Right lobe of liver (tissue), 4 donors: ENCODE results near the gene ADIPOR2.

Experiments used
- POLR2A ChIP-seq: fragments of 450-650 bp; IDR thresholded peaks from one replicate; pipeline ENCODE4 v1.6.1; 2017; ENCODE audit warnings: antibody characterized with exemption, mild to moderate bottlenecking
- TF ChIP-seq, protein P1 (sequence below), 4 donors: fragments of 200-600 bp in 3 of 4; fragments of 450-650 bp in 1 of 4; IDR thresholded peaks; one replicate each; pipeline versions ENCODE4 v1.5.1 to v1.8.0; 2016 to 2022; ENCODE audit warnings: antibody characterized with exemption in 4 of 4, mild to moderate bottlenecking in 2 of 4
- donor health status: DM: no; HTN: no; CAD: no.
- donor health status: DM: no; HTN: no; CAD: no.
- donor health status: DM: no; HTN: yes; CAD: no.

DNA sequence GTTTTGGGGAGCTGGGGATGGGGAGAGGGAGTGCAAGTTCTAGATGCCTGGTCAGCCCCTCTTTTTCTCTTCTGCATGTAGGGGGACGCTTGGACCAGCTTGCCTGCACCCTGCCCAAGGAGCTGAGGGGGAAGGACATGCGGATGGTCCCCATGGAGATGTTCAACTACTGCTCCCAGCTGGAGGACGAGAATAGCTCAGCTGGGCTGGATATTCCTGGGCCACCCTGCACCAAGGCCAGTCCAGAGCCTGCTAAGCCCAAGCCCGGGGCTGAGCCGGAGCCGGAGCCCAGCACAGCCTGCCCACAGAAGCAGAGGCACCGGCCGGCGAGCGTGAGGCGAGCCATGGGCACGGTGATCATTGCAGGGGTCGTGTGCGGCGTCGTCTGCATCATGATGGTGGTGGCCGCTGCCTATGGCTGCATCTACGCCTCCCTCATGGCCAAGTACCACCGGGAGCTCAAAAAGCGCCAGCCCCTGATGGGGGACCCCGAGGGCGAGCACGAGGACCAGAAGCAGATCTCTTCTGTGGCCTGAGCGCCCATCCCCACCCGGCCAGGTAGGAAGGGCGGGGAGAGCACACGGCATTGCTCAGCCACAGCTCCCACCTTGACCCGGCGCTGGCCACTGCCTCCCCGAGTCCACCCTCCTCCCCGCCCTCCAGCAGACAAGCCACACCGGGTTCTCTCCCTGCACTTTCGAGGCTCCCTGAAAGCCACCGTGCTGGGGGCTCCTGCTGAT lies 143.5 kb downstream of the ADIPOR2 start:
- TF ChIP-seq, protein P1, sequence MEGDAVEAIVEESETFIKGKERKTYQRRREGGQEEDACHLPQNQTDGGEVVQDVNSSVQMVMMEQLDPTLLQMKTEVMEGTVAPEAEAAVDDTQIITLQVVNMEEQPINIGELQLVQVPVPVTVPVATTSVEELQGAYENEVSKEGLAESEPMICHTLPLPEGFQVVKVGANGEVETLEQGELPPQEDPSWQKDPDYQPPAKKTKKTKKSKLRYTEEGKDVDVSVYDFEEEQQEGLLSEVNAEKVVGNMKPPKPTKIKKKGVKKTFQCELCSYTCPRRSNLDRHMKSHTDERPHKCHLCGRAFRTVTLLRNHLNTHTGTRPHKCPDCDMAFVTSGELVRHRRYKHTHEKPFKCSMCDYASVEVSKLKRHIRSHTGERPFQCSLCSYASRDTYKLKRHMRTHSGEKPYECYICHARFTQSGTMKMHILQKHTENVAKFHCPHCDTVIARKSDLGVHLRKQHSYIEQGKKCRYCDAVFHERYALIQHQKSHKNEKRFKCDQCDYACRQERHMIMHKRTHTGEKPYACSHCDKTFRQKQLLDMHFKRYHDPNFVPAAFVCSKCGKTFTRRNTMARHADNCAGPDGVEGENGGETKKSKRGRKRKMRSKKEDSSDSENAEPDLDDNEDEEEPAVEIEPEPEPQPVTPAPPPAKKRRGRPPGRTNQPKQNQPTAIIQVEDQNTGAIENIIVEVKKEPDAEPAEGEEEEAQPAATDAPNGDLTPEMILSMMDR (IDR thresholded peaks at IDR 0.05), result no peak
- TF ChIP-seq POLR2A, result no peak
